ENCODE data around the gene CDH22.
A peak's percentile ranks its signal among the peaks of the same experiment; 100 is the strongest.

The CDH22 gene

GRCh38 chr20:46354207-46354555, 45.9 kb upstream of the CDH22 start:
- TF ChIP-seq CTCF (IDR thresholded peaks at IDR 0.05; ENCODE audit: control insufficient read depth, insufficient read depth, low read depth, low read length, missing control alignments) = no peak
- no peak overlapping the region for H3K4me3 ChIP-seq (ENCODE audit: control insufficient read depth, low read depth, low read length)
- no peak for DNase-seq (ENCODE audit: low read depth)

GRCh38 chr20:46353500-46354206, 45.4 kb upstream of the CDH22 start:
- no peak for TF ChIP-seq CTCF (IDR thresholded peaks at IDR 0.05; ENCODE audit: control insufficient read depth, insufficient read depth, low read depth, low read length, missing control alignments)
- H3K4me3 ChIP-seq (ENCODE audit: control insufficient read depth, low read depth, low read length) = no peak overlapping the region
- no peak for DNase-seq (ENCODE audit: low read depth)

GRCh38 chr20:46352370-46352938, 44.2 kb upstream of the CDH22 start:
- no peak for TF ChIP-seq CTCF (IDR thresholded peaks at IDR 0.05; ENCODE audit: control insufficient read depth, insufficient read depth, low read depth, low read length, missing control alignments)
- no peak overlapping the region for H3K4me3 ChIP-seq (ENCODE audit: control insufficient read depth, low read depth, low read length)
- no peak for DNase-seq (ENCODE audit: low read depth)

GRCh38 chr20:46351357-46352058, 43.2 kb upstream of the CDH22 start:
- DNase-seq (ENCODE audit: low read depth) = no peak
- no peak for TF ChIP-seq CTCF (IDR thresholded peaks at IDR 0.05; ENCODE audit: control insufficient read depth, insufficient read depth, low read depth, low read length, missing control alignments)
- H3K4me3 ChIP-seq (ENCODE audit: control insufficient read depth, low read depth, low read length) = no peak overlapping the region

- no peak overlapping the region for H3K4me3 ChIP-seq (ENCODE audit: control insufficient read depth, low read depth, low read length)
- DNase-seq (ENCODE audit: low read depth) = no peak
- no peak for TF ChIP-seq CTCF (IDR thresholded peaks at IDR 0.05; ENCODE audit: control insufficient read depth, insufficient read depth, low read depth, low read length, missing control alignments)
Observed at GRCh38 chr20:46350986-46351267, 42.6 kb upstream of the CDH22 start.

GRCh38 chr20:46350201-46350985, 42.1 kb upstream of the CDH22 start:
- DNase-seq (ENCODE audit: low read depth) = peak; percentile 55
- H3K4me3 ChIP-seq (ENCODE audit: control insufficient read depth, low read depth, low read length) = no peak overlapping the region
- TF ChIP-seq CTCF (IDR thresholded peaks at IDR 0.05; ENCODE audit: control insufficient read depth, insufficient read depth, low read depth, low read length, missing control alignments) = no peak
